HG03342 (cell line): ENCODE results near the gene CECR2.

ENCODE experiments used
- ATAC-seq: cut with Tn5 transposase; IDR thresholded peaks from one replicate; pipeline ENCODE4 v1.9.1; 2021; ENCODE audit warnings: mild to moderate bottlenecking, moderate library complexity; ENCODE audit not compliant: unreplicated experiment

Gene CECR2

GRCh38 chr22:17369439-17370025 is at the start of gene CECR2:
Gene CECR2 (plus strand): TSS chr22:17369460. CDS start chr22:17369784, 324 bp downstream.
- no peak for ATAC-seq

GRCh38 chr22:17319546-17319945 is 49.7 kb upstream of the CECR2 start:
- no peak for ATAC-seq

GRCh38 chr22:17322511-17322910 is 46.7 kb upstream of the CECR2 start:
- no peak for ATAC-seq

- ATAC-seq, result no peak
These were observed 37.6 kb upstream of the CECR2 start for GRCh38 chr22:17331690-17332089.

- no peak for ATAC-seq
These were observed 37.0 kb upstream of the CECR2 start for GRCh38 chr22:17332109-17332800.

- ATAC-seq, result no peak
These were observed 35.2 kb upstream of the CECR2 start for GRCh38 chr22:17334059-17334458.

GRCh38 chr22:17334983-17335382 is 34.3 kb upstream of the CECR2 start:
- ATAC-seq, result no peak

- no peak for ATAC-seq
These were observed 33.2 kb upstream of the CECR2 start for GRCh38 chr22:17336061-17336460.

- no peak for ATAC-seq
These were observed 31.6 kb upstream of the CECR2 start for GRCh38 chr22:17337639-17338038.

- ATAC-seq, result no peak
These were observed 30.1 kb upstream of the CECR2 start for GRCh38 chr22:17339095-17339693.

GRCh38 chr22:17342361-17342760 is 26.9 kb upstream of the CECR2 start:
- ATAC-seq, result no peak

- no peak for ATAC-seq
These were observed 25.5 kb upstream of the CECR2 start for GRCh38 chr22:17343766-17344165.

- ATAC-seq, result no peak
These were observed 22.7 kb upstream of the CECR2 start for GRCh38 chr22:17346578-17346977.

- no peak for ATAC-seq
These were observed 21.5 kb upstream of the CECR2 start for GRCh38 chr22:17347724-17348123.

- ATAC-seq, result no peak
These were observed 20.7 kb upstream of the CECR2 start for GRCh38 chr22:17348464-17349103.

GRCh38 chr22:17349172-17349571 is 20.1 kb upstream of the CECR2 start:
- no peak for ATAC-seq

GRCh38 chr22:17350292-17350691 is 19.0 kb upstream of the CECR2 start:
- ATAC-seq, result no peak

GRCh38 chr22:17352798-17353197 is 16.5 kb upstream of the CECR2 start:
- no peak for ATAC-seq

GRCh38 chr22:17357688-17358087 is 11.6 kb upstream of the CECR2 start:
- ATAC-seq, result no peak

- no peak for ATAC-seq
These were observed 10.8 kb upstream of the CECR2 start for GRCh38 chr22:17358415-17358814.

- no peak for ATAC-seq
These were observed 9.8 kb upstream of the CECR2 start for GRCh38 chr22:17359501-17359900.

- no peak for ATAC-seq
These were observed 2.9 kb upstream of the CECR2 start for GRCh38 chr22:17366329-17366728.
